Adipocyte (in vitro differentiated cells): ENCODE measurements around the gene FTO.

Source experiments
- DNase-seq: peaks from one replicate; pipeline ENCODE4 v3.0.0-alpha.2; 2015; ENCODE audit warnings: low read depth
- H3K27me3 ChIP-seq: replicated peaks from 2 replicates; pipeline ENCODE4 v1.7.0; 2013; ENCODE audit warnings: mild to moderate bottlenecking, low read length, moderate library complexity; ENCODE audit not compliant: control insufficient read depth, insufficient read depth
- H3K36me3 ChIP-seq: 2 replicates; pipeline ENCODE4 v1.7.0; 2013; ENCODE audit warnings: low read length, mild to moderate bottlenecking, moderate library complexity; ENCODE audit not compliant: control insufficient read depth, insufficient read depth, severe bottlenecking
- H3K4me1 ChIP-seq: 2 replicates; pipeline ENCODE4 v1.7.0; 2013; ENCODE audit warnings: mild to moderate bottlenecking, low read length, moderate library complexity; ENCODE audit not compliant: control insufficient read depth, insufficient read depth
- H3K4me3 ChIP-seq: 2 replicates; pipeline ENCODE4 v1.7.0; 2013; ENCODE audit warnings: mild to moderate bottlenecking, low read length, moderate library complexity
- H3K9ac ChIP-seq: 2 replicates; pipeline ENCODE4 v1.7.0; 2013; ENCODE audit warnings: mild to moderate bottlenecking, low read length, moderate library complexity
- H3K9me3 ChIP-seq: 2 replicates; pipeline ENCODE4 v1.7.0; 2013; ENCODE audit warnings: mild to moderate bottlenecking, low read length, moderate library complexity; ENCODE audit not compliant: control insufficient read depth

FTO gene

GRCh38 chr16:53848277-53848942 is 144.5 kb downstream of the FTO start:
- H3K27me3 ChIP-seq: no peaks in the 10 kb centered on the region
- peaks cover 6% of the 10 kb centered on the region for H3K4me1 ChIP-seq
- H3K4me3 ChIP-seq: no peak overlapping the region
- no peak for DNase-seq
- H3K36me3 ChIP-seq: peaks cover 32% of the 10 kb centered on the region
- H3K9ac ChIP-seq: no peak overlapping the region
- H3K9me3 ChIP-seq: no peaks in the 10 kb centered on the region

- Histone ChIP-seq H3K9me3 (no peaks in the 10 kb centered on the region), H3K9ac (no peak overlapping the region), H3K27me3 (no peaks in the 10 kb centered on the region), H3K4me1 (peaks cover 6% of the 10 kb centered on the region), H3K36me3 (peaks cover 32% of the 10 kb centered on the region), H3K4me3 (no peak overlapping the region)
- no peak for DNase-seq
These were observed 145.0 kb downstream of the FTO start for GRCh38 chr16:53848950-53849349.

GRCh38 chr16:53849585-53849984 is 145.6 kb downstream of the FTO start:
- Histone ChIP-seq H3K36me3 (peaks cover 29% of the 10 kb centered on the region), H3K4me3 (no peak overlapping the region)

GRCh38 chr16:53849994-53850393 is 146.0 kb downstream of the FTO start:
- H3K9me3 ChIP-seq: peaks cover 6% of the 10 kb centered on the region
- H3K4me1 ChIP-seq: peaks cover 6% of the 10 kb centered on the region
- no peak overlapping the region for H3K9ac ChIP-seq
- no peak for DNase-seq
- no peak overlapping the region for H3K4me3 ChIP-seq
- no peaks in the 10 kb centered on the region for H3K27me3 ChIP-seq
- H3K36me3 ChIP-seq: peaks cover 25% of the 10 kb centered on the region

More at GRCh38 chr16:53849585-53849984, 145.6 kb downstream of the FTO start:
- no peak overlapping the region for H3K9ac ChIP-seq
- H3K27me3 ChIP-seq: no peaks in the 10 kb centered on the region
- H3K4me1 ChIP-seq: peaks cover 6% of the 10 kb centered on the region
- peaks cover 4% of the 10 kb centered on the region for H3K9me3 ChIP-seq
- no peak for DNase-seq

GRCh38 chr16:53852678-53853077 is 148.7 kb downstream of the FTO start:
- Histone ChIP-seq H3K36me3 (peaks cover 18% of the 10 kb centered on the region), H3K27me3 (no peaks in the 10 kb centered on the region), H3K9me3 (peaks cover 6% of the 10 kb centered on the region), H3K9ac (no peak overlapping the region), H3K4me3 (no peak overlapping the region), H3K4me1 (peaks cover 6% of the 10 kb centered on the region)
- DNase-seq: no peak

- Histone ChIP-seq H3K4me1 (peaks cover 6% of the 10 kb centered on the region), H3K36me3 (peaks cover 10% of the 10 kb centered on the region), H3K27me3 (no peaks in the 10 kb centered on the region), H3K9ac (no peak overlapping the region), H3K9me3 (peaks cover 6% of the 10 kb centered on the region), H3K4me3 (no peak overlapping the region)
- no peak for DNase-seq
These were observed 151.1 kb downstream of the FTO start for GRCh38 chr16:53855056-53855455.

GRCh38 chr16:53855511-53855910 is 151.6 kb downstream of the FTO start:
- H3K4me3 ChIP-seq: no peak overlapping the region
- H3K9me3 ChIP-seq: peaks cover 6% of the 10 kb centered on the region
- peaks cover 14% of the 10 kb centered on the region for H3K36me3 ChIP-seq
- no peak overlapping the region for H3K9ac ChIP-seq
- DNase-seq: no peak
- peaks cover 6% of the 10 kb centered on the region for H3K4me1 ChIP-seq
- no peaks in the 10 kb centered on the region for H3K27me3 ChIP-seq

- Histone ChIP-seq H3K36me3 (peaks cover 15% of the 10 kb centered on the region), H3K4me3 (no peak overlapping the region), H3K4me1 (peaks cover 3% of the 10 kb centered on the region), H3K9me3 (no peaks in the 10 kb centered on the region), H3K9ac (no peak overlapping the region), H3K27me3 (no peaks in the 10 kb centered on the region)
- DNase-seq: no peak
These were observed 156.1 kb downstream of the FTO start for GRCh38 chr16:53859995-53860540.

- no peak for DNase-seq
- no peak overlapping the region for H3K9ac ChIP-seq
- H3K9me3 ChIP-seq: no peaks in the 10 kb centered on the region
- H3K4me1 ChIP-seq: peaks cover 15% of the 10 kb centered on the region
- H3K27me3 ChIP-seq: no peaks in the 10 kb centered on the region
- H3K4me3 ChIP-seq: no peak overlapping the region
- H3K36me3 ChIP-seq: peaks cover 12% of the 10 kb centered on the region
These were observed 159.9 kb downstream of the FTO start for GRCh38 chr16:53863861-53864260.

GRCh38 chr16:53864819-53865493 is 161.0 kb downstream of the FTO start:
- no peak for DNase-seq
- H3K4me3 ChIP-seq: no peak overlapping the region

GRCh38 chr16:53865494-53865863 is 161.5 kb downstream of the FTO start:
- Histone ChIP-seq H3K27me3 (no peaks in the 10 kb centered on the region), H3K4me3 (no peak overlapping the region)
- DNase-seq: peak; percentile 33

More at GRCh38 chr16:53864819-53865493, 161.0 kb downstream of the FTO start:
- no peaks in the 10 kb centered on the region for H3K27me3 ChIP-seq
- H3K4me1 ChIP-seq: peaks cover 15% of the 10 kb centered on the region
- peaks cover 6% of the 10 kb centered on the region for H3K36me3 ChIP-seq
- H3K9me3 ChIP-seq: no peaks in the 10 kb centered on the region
- H3K9ac ChIP-seq: no peak overlapping the region

More at GRCh38 chr16:53865494-53865863, 161.5 kb downstream of the FTO start:
- H3K4me1 ChIP-seq: peaks cover 15% of the 10 kb centered on the region
- H3K36me3 ChIP-seq: peaks cover 2% of the 10 kb centered on the region
- peaks cover 3% of the 10 kb centered on the region for H3K9me3 ChIP-seq
- no peak overlapping the region for H3K9ac ChIP-seq
